HepG2 (cell line): ENCODE results near the gene PRSS16. TPM values are rescaled to one million over a fixed set of nuclear protein-coding genes. Genes with fewer than 3 reads are reported as not detected.

ENCODE experiments used
- ATAC-seq: fragments of 200-7000 bp; cut with Tn5 transposase; 3 replicates; pipeline ENCODE4 v1.9.1; 2020; ENCODE audit warnings: mild to moderate bottlenecking, moderate library complexity
- BruUV-seq: library from RNA; stranded (reverse); fragments of 400-500 nt; replicated peaks from 2 replicates; lab custom pipeline; 2021; lab: Mats Ljungman, UMichigan
- CTCF ChIA-PET: fragments of 300-600 bp; formaldehyde crosslinking; extraction: SDS; loops from one replicate; lab custom pipeline; 2021; ENCODE audit warnings: low total read pairs, inconsistent platforms, low intra/inter-chr PET ratio; lab: Yijun Ruan, JAX
- POLR2A ChIA-PET: fragments of 350-600 bp; sonication (Branson Sonifier 250); formaldehyde crosslinking; loops from one replicate; lab custom pipeline; 2020; ENCODE audit warnings: antibody characterized with exemption, inconsistent platforms; lab: Yijun Ruan, JAX
- DNase-seq: peaks from one replicate; pipeline ENCODE4 v3.0.0-alpha.2; 2015; ENCODE audit warnings: low spot score
- FAIRE-seq: peaks from 3 replicates; lab custom pipeline; 2011; peaks lifted over from hg19 to GRCh38; lab: Jason Lieb, UNC
- H2AFZ ChIP-seq: one replicate; pipeline ENCODE4 v1.6.1; 2011; ENCODE audit warnings: low read length, inconsistent platforms
- H3K27ac ChIP-seq: fragments of 300-600 bp; 3 replicates; pipeline ENCODE4 v1.8.0; 2011; ENCODE audit warnings: mixed run types, mild to moderate bottlenecking, mixed read lengths, low read length, inconsistent platforms; ENCODE audit not compliant: insufficient read depth; ENCODE audit errors: extremely low read length
- H3K27me3 ChIP-seq, 2 experiments: fragments of 200-600 bp in 1 of 2; 2 replicates in 1 of 2; 3 replicates in 1 of 2; pipeline versions ENCODE4 v1.6.0 to v1.8.0; 2011; ENCODE audit warnings: low read length in 2 of 2, mild to moderate bottlenecking in 2 of 2, moderate library complexity in 2 of 2, inconsistent platforms in 1 of 2; ENCODE audit not compliant: insufficient read depth in 2 of 2, control insufficient read depth in 1 of 2
- H3K36me3 ChIP-seq, 2 experiments: fragments of 200-600 bp in 1 of 2; replicated peaks in 1 of 2; 2 replicates in 1 of 2; 3 replicates in 1 of 2; pipeline versions ENCODE4 v1.5.1 to v1.8.0; 2011; ENCODE audit warnings: low read length in 2 of 2, inconsistent platforms in 1 of 2; ENCODE audit not compliant: insufficient read depth in 2 of 2, control insufficient read depth in 1 of 2
- H3K4me1 ChIP-seq: 2 replicates; pipeline ENCODE4 v1.5.1; 2012; ENCODE audit warnings: low read length, inconsistent platforms; ENCODE audit not compliant: insufficient read depth
- H3K4me2 ChIP-seq: 2 replicates; pipeline ENCODE4 v1.6.0; 2011; ENCODE audit warnings: low read depth, low read length, inconsistent platforms
- H3K4me3 ChIP-seq, 3 experiments: fragments of 200-600 bp in 1 of 3; sonication (generic), shearing (Covaris generic) in 1 of 3; replicated peaks in 1 of 3; 2 replicates each; pipeline ENCODE4 v1.5.1; 2011 to 2016; ENCODE audit warnings: low read length in 3 of 3, inconsistent platforms in 2 of 3, low read depth in 2 of 3, mild to moderate bottlenecking in 2 of 3, control low read depth in 1 of 3, mixed read lengths in 1 of 3; ENCODE audit not compliant: insufficient read depth in 1 of 3
- H3K79me2 ChIP-seq: one replicate; pipeline ENCODE4 v1.6.1; 2011; ENCODE audit warnings: low read length, inconsistent platforms; ENCODE audit not compliant: insufficient read depth
- H3K9ac ChIP-seq: 2 replicates; pipeline ENCODE4 v1.6.0; 2011; ENCODE audit warnings: mild to moderate bottlenecking, low read depth, low read length, inconsistent platforms; ENCODE audit not compliant: insufficient read depth
- H3K9me3 ChIP-seq: 2 replicates; pipeline ENCODE4 v1.5.1; 2012; ENCODE audit warnings: mild to moderate bottlenecking, low read length
- H4K20me1 ChIP-seq: 2 replicates; pipeline ENCODE4 v1.6.0; 2011; ENCODE audit warnings: inconsistent platforms, mild to moderate bottlenecking, low read length, moderate library complexity; ENCODE audit not compliant: insufficient read depth
- HIVEP1 ChIP-seq: sonication (generic); formaldehyde crosslinking; IDR thresholded peaks from 2 replicates; pipeline ENCODE4 v1.4.0; 2020; ENCODE audit warnings: mild to moderate bottlenecking, missing genetic modification reagents
- PAX8 ChIP-seq: sonication (generic); formaldehyde crosslinking; IDR thresholded peaks from 2 replicates; pipeline ENCODE4 v1.8.0; 2022; ENCODE audit warnings: mild to moderate bottlenecking, missing genetic modification reagents, borderline replicate concordance
- RBM22 ChIP-seq: fragments of 200-400 bp; formaldehyde crosslinking; optimal IDR thresholded peaks from 2 replicates; pipeline ENCODE3; 2017; ENCODE audit warnings: mild to moderate bottlenecking, low read length, moderate library complexity
- SCMH1 ChIP-seq: sonication (generic); formaldehyde crosslinking; IDR thresholded peaks from 2 replicates; pipeline ENCODE4 v1.9.0; 2021; ENCODE audit warnings: missing genetic modification reagents, mild to moderate bottlenecking, borderline replicate concordance
- THAP11 ChIP-seq: IDR thresholded peaks from 2 replicates; pipeline ENCODE4 v1.6.1; 2016; ENCODE audit warnings: missing biosample characterization, missing genetic modification reagents
- ZIK1 ChIP-seq: sonication (generic); formaldehyde crosslinking; IDR thresholded peaks from 2 replicates; pipeline ENCODE4 v1.5.0; 2020; ENCODE audit warnings: mild to moderate bottlenecking, low read depth, missing genetic modification reagents, borderline replicate concordance
- ZNF724P ChIP-seq: sonication (generic); formaldehyde crosslinking; IDR thresholded peaks from 2 replicates; pipeline ENCODE4 v1.8.0; 2022; ENCODE audit warnings: missing genetic modification reagents, borderline replicate concordance
- WGBS: methylation state at CpG from one replicate; pipeline ENCODE4 v1.1.6; 2017; ENCODE audit warnings: low lambda C conversion rate; 5-methylcytosine and 5-hydroxymethylcytosine counted together
- in situ Hi-C: cut with HindIII; loops from 2 replicates; pipeline ENCODE4 v1.10.0; 2017; ENCODE audit warnings: low pct_unique_long_range_greater_than_20kb; ENCODE audit not compliant: extremely low pct_ligation_motif_present
- intact Hi-C: fragments of 100-400 bp; cut with micrococcal nuclease; formaldehyde crosslinking; loops from one replicate; pipeline ENCODE4 v1.10.0; 2022; ENCODE audit not compliant: unreplicated experiment
- polyA plus RNA-seq, 8 experiments: library from polyadenylated mRNA; depleted of rRNA in 3 of 8; stranded (reverse) in 7 of 8; unstranded in 1 of 8; fragments of >200 nt; fragmentation: Illumina TruSeq in 4 of 8; extraction: Trizol in 4 of 8; gene quantifications; 2 replicates each; pipeline versions ENCODE4 v1.2.1 to v1.2.3, GENCODE V29; 2011 to 2016; ENCODE audit warnings: low read depth in 4 of 8, missing spikeins in 1 of 8, mixed read lengths in 1 of 8; ENCODE audit not compliant: insufficient read depth in 1 of 8
- total RNA-seq, 5 experiments: library from RNA; depleted of rRNA; stranded (reverse); fragments of >200 nt; fragmentation: Illumina TruSeq; extraction: Trizol; gene quantifications; 2 replicates each; pipeline ENCODE4 v1.2.3, GENCODE V29; 2016; ENCODE audit warnings: low read depth in 1 of 5
- TF ChIP-seq, protein P1 (sequence below): sonication (generic); formaldehyde crosslinking; IDR thresholded peaks from 2 replicates; pipeline ENCODE4 v1.4.0; 2020; ENCODE audit warnings: missing genetic modification reagents
- TF ChIP-seq, protein P2 (sequence below): sonication (generic); formaldehyde crosslinking; IDR thresholded peaks from 2 replicates; pipeline ENCODE4 v1.4.0; 2020; ENCODE audit warnings: mild to moderate bottlenecking, missing genetic modification reagents
- TF ChIP-seq, protein P3 (sequence below): sonication (generic); formaldehyde crosslinking; IDR thresholded peaks from 2 replicates; pipeline ENCODE4 v1.9.0; 2022; ENCODE audit warnings: missing genetic modification reagents, mild to moderate bottlenecking, borderline replicate concordance
- TF ChIP-seq, protein P4 (sequence below): sonication (generic); formaldehyde crosslinking; IDR thresholded peaks from 2 replicates; pipeline ENCODE4 v1.4.0; 2020; ENCODE audit warnings: mild to moderate bottlenecking, missing genetic modification reagents

PRSS16 gene
- total and polyA plus RNA-seq, 2 of the 13 experiments (the other 11 are each of a cell fraction or from before 2014, with no cell fraction given): not detected

DNA sequence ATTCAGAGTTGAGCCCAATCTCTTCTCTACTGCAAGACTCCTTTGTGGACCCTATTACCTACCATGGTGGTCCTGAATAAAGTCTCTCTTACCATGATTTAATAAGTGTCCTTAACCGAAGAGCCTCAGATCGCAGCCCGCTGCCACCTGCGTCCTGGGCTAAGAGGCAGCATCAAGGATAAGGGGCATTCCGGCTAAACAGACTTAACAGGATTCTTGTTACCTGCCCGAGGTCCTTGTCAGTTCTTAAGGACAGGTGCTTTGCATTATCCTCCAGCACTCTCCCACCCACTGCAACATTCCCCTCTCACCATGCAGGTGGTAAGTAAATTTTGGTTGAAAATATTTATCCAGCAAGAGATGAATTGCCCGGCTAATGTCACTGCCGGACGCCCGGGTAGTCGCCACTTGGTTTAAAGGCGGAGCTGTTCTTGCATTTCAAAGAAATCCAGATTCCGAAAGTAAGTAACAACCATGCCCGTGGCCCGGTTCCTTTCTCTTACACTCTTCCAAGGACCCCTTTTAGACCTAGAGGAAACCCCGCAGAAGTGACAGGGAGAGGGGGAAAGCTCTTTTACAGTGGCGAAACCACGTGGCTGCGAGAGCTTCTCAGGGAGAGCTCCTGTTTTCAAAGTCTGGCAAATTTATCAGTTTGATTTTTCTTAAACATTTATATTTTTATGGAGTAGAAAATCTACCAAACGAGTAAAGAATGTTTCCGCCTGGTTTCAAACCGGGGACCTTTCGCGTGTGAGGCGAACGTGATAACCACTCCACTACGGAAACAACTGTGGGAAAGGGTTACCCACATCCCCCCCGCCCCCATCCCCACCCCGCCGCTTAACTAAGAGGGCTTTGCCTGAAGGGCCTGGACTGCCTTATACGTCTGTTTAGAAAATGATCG is 41.9 kb upstream of the PRSS16 start:
- POLR2A ChIA-PET: no interaction called here
- H3K27ac ChIP-seq: no peak overlapping the region
- TF ChIP-seq RBM22 (no peak), HIVEP1 (CRISPR knock-in tag) (no peak), ZNF724P (CRISPR knock-in tag) (no peak), PAX8 (no peak), THAP11 (CRISPR knock-in tag) (no peak), SCMH1 (CRISPR knock-in tag) (no peak), ZIK1 (CRISPR knock-in tag) (no peak)
- TF ChIP-seq, protein P1, sequence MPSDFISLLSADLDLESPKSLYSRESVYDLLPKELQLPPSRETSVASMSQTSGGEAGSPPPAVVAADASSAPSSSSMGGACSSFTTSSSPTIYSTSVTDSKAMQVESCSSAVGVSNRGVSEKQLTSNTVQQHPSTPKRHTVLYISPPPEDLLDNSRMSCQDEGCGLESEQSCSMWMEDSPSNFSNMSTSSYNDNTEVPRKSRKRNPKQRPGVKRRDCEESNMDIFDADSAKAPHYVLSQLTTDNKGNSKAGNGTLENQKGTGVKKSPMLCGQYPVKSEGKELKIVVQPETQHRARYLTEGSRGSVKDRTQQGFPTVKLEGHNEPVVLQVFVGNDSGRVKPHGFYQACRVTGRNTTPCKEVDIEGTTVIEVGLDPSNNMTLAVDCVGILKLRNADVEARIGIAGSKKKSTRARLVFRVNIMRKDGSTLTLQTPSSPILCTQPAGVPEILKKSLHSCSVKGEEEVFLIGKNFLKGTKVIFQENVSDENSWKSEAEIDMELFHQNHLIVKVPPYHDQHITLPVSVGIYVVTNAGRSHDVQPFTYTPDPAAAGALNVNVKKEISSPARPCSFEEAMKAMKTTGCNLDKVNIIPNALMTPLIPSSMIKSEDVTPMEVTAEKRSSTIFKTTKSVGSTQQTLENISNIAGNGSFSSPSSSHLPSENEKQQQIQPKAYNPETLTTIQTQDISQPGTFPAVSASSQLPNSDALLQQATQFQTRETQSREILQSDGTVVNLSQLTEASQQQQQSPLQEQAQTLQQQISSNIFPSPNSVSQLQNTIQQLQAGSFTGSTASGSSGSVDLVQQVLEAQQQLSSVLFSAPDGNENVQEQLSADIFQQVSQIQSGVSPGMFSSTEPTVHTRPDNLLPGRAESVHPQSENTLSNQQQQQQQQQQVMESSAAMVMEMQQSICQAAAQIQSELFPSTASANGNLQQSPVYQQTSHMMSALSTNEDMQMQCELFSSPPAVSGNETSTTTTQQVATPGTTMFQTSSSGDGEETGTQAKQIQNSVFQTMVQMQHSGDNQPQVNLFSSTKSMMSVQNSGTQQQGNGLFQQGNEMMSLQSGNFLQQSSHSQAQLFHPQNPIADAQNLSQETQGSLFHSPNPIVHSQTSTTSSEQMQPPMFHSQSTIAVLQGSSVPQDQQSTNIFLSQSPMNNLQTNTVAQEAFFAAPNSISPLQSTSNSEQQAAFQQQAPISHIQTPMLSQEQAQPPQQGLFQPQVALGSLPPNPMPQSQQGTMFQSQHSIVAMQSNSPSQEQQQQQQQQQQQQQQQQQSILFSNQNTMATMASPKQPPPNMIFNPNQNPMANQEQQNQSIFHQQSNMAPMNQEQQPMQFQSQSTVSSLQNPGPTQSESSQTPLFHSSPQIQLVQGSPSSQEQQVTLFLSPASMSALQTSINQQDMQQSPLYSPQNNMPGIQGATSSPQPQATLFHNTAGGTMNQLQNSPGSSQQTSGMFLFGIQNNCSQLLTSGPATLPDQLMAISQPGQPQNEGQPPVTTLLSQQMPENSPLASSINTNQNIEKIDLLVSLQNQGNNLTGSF: no peak
- TF ChIP-seq, protein P2, sequence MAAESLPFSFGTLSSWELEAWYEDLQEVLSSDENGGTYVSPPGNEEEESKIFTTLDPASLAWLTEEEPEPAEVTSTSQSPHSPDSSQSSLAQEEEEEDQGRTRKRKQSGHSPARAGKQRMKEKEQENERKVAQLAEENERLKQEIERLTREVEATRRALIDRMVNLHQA (CRISPR knock-in tag): no peak
- TF ChIP-seq, protein P3, sequence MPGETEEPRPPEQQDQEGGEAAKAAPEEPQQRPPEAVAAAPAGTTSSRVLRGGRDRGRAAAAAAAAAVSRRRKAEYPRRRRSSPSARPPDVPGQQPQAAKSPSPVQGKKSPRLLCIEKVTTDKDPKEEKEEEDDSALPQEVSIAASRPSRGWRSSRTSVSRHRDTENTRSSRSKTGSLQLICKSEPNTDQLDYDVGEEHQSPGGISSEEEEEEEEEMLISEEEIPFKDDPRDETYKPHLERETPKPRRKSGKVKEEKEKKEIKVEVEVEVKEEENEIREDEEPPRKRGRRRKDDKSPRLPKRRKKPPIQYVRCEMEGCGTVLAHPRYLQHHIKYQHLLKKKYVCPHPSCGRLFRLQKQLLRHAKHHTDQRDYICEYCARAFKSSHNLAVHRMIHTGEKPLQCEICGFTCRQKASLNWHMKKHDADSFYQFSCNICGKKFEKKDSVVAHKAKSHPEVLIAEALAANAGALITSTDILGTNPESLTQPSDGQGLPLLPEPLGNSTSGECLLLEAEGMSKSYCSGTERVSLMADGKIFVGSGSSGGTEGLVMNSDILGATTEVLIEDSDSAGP (CRISPR knock-in tag): no peak
- TF ChIP-seq, protein P4, sequence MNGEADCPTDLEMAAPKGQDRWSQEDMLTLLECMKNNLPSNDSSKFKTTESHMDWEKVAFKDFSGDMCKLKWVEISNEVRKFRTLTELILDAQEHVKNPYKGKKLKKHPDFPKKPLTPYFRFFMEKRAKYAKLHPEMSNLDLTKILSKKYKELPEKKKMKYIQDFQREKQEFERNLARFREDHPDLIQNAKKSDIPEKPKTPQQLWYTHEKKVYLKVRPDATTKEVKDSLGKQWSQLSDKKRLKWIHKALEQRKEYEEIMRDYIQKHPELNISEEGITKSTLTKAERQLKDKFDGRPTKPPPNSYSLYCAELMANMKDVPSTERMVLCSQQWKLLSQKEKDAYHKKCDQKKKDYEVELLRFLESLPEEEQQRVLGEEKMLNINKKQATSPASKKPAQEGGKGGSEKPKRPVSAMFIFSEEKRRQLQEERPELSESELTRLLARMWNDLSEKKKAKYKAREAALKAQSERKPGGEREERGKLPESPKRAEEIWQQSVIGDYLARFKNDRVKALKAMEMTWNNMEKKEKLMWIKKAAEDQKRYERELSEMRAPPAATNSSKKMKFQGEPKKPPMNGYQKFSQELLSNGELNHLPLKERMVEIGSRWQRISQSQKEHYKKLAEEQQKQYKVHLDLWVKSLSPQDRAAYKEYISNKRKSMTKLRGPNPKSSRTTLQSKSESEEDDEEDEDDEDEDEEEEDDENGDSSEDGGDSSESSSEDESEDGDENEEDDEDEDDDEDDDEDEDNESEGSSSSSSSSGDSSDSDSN (CRISPR knock-in tag): no peak

More for the DNA sequence above, 41.9 kb upstream of the PRSS16 start:
- Histone ChIP-seq H3K9me3 (no peaks in the 10 kb centered on the region), H3K79me2 (no peaks in the 10 kb centered on the region), H4K20me1 (no peaks in the 10 kb centered on the region), H3K4me2 (no peak overlapping the region), H2AFZ (no peak overlapping the region), H3K27me3 (peaks cover 0 to 11% of the 10 kb centered on the region in 2 experiments; a peak in 2 of 5 replicates), H3K9ac (no peak overlapping the region), H3K4me3 (no peak overlapping the region), H3K36me3 (no peaks in the 10 kb centered on the region), H3K4me1 (no peaks in the 10 kb centered on the region)
- 65% methylated on average over 32 of the region's 32 CpGs for WGBS
- CTCF ChIA-PET: no interaction called here
- ATAC-seq (no peak), FAIRE-seq (no peak), DNase-seq (no peak)
- no TSS peak for BruUV-seq
- in situ Hi-C loops: no loop called here
- intact Hi-C loops: no loop called here
